Stimulated activated naive CD4-positive, alpha-beta T cell (primary cell): ENCODE data around the gene TREH.
"Not testable (repeated sequence)": the region's sequence is repeated elsewhere in the genome, so short reads cannot be mapped to it uniquely, and the experiment has no call there.

Source experiments
- DNase-seq, 6 experiments: peaks; one replicate each; lab custom pipeline; 2025; lab: John Stamatoyannopoulos, UW

TREH gene

GRCh38 chr11:118612378-118612777, 67.1 kb downstream of the TREH start:
- DNase-seq = no peak

GRCh38 chr11:118611433-118611795, 68.0 kb downstream of the TREH start:
- DNase-seq = not testable (repeated sequence)

- peak; percentile 56 to 86 (median 80) for DNase-seq
Measured at GRCh38 chr11:118610773-118611432, 68.5 kb downstream of the TREH start.

GRCh38 chr11:118610225-118610772, 69.2 kb downstream of the TREH start:
- DNase-seq = peak in 3 of 6 experiments; percentile 15 to 44 (median 31)

GRCh38 chr11:118609380-118610224, 69.8 kb downstream of the TREH start:
- peak in 4 of 6 experiments; percentile 7 to 63 (median 38) for DNase-seq

GRCh38 chr11:118608360-118609227, 70.9 kb downstream of the TREH start:
- peak; percentile 83 to 90 (median 88) for DNase-seq

GRCh38 chr11:118607401-118608359, 71.8 kb downstream of the TREH start, which contains the start of gene PHLDB1:
TSS of gene PHLDB1 (plus strand) at chr11:118607615. CDS start at chr11:118613837, 6,222 bp downstream.
- peak; percentile 23 to 59 (median 50) for DNase-seq
